H9 (cell line): ENCODE data around the gene ZNF213. TPM values are rescaled to one million over a fixed set of nuclear protein-coding genes. Genes with fewer than 3 reads are reported as not detected.

ENCODE experiments used
- DNase-seq: peaks from one replicate; pipeline ENCODE4 v3.0.0-alpha.2; 2017
- H2AFZ ChIP-seq: one replicate; pipeline ENCODE4 v1.6.1; 2013; ENCODE audit warnings: mild to moderate bottlenecking, low read length, control low read depth, moderate library complexity
- H2AK5ac ChIP-seq: 2 replicates; pipeline ENCODE4 v1.6.1; 2013; ENCODE audit warnings: low read length, control low read depth, mixed read lengths; ENCODE audit not compliant: insufficient read length
- H2BK120ac ChIP-seq: one replicate; pipeline ENCODE4 v1.6.1; 2013; ENCODE audit warnings: low read depth, mild to moderate bottlenecking, low read length, control low read depth, inconsistent platforms; ENCODE audit not compliant: poor library complexity, severe bottlenecking
- H2BK12ac ChIP-seq: 2 replicates; pipeline ENCODE4 v1.6.1; 2013; ENCODE audit warnings: low read length, control low read depth, mixed read lengths, low read depth; ENCODE audit not compliant: insufficient read length
- H2BK15ac ChIP-seq: 2 replicates; pipeline ENCODE4 v1.6.1; 2013; ENCODE audit warnings: low read depth, low read length, control low read depth
- H2BK20ac ChIP-seq: one replicate; pipeline ENCODE4 v1.6.1; 2013; ENCODE audit warnings: low read depth, mild to moderate bottlenecking, low read length, control low read depth, inconsistent platforms; ENCODE audit not compliant: poor library complexity, severe bottlenecking
- H2BK5ac ChIP-seq: 2 replicates; pipeline ENCODE4 v1.6.1; 2013; ENCODE audit warnings: low read length, control low read depth, mixed read lengths; ENCODE audit not compliant: insufficient read length
- H3K14ac ChIP-seq: 2 replicates; pipeline ENCODE4 v1.6.1; 2013; ENCODE audit warnings: low read length, control low read depth; ENCODE audit not compliant: insufficient read depth
- H3K18ac ChIP-seq: 2 replicates; pipeline ENCODE4 v1.6.1; 2013; ENCODE audit warnings: low read depth, mild to moderate bottlenecking, mixed read lengths, low read length, control low read depth; ENCODE audit not compliant: insufficient read length
- H3K23ac ChIP-seq: 2 replicates; pipeline ENCODE4 v1.6.1; 2013; ENCODE audit warnings: low read length, control low read depth, mixed read lengths, low read depth; ENCODE audit not compliant: insufficient read length
- H3K23me2 ChIP-seq: 2 replicates; pipeline ENCODE4 v1.6.1; 2013; ENCODE audit warnings: low read depth, mild to moderate bottlenecking, mixed read lengths, low read length, control low read depth; ENCODE audit not compliant: insufficient read length, poor library complexity, severe bottlenecking
- H3K27ac ChIP-seq: 2 replicates; pipeline ENCODE4 v1.5.1; 2013; ENCODE audit warnings: low read length, control low read depth, mixed read lengths, low read depth; ENCODE audit not compliant: insufficient read length
- H3K27me3 ChIP-seq: 2 replicates; pipeline ENCODE4 v1.6.1; 2013; ENCODE audit warnings: low read length, control low read depth, inconsistent platforms; ENCODE audit not compliant: insufficient read depth
- H3K4ac ChIP-seq: 2 replicates; pipeline ENCODE4 v1.6.1; 2013; ENCODE audit warnings: low read depth, mild to moderate bottlenecking, control low read depth, inconsistent platforms, low read length, moderate library complexity
- H3K4me1 ChIP-seq: 2 replicates; pipeline ENCODE4 v1.6.1; 2013; ENCODE audit warnings: low read length, control low read depth, inconsistent platforms; ENCODE audit not compliant: insufficient read depth
- H3K4me2 ChIP-seq: 2 replicates; pipeline ENCODE4 v1.6.1; 2013; ENCODE audit warnings: low read length, control low read depth, mixed read lengths; ENCODE audit not compliant: insufficient read length, insufficient read depth
- H3K56ac ChIP-seq: 2 replicates; pipeline ENCODE4 v1.6.1; 2013; ENCODE audit warnings: low read depth, mild to moderate bottlenecking, mixed read lengths, low read length, control low read depth; ENCODE audit not compliant: insufficient read length
- H3K79me1 ChIP-seq: 2 replicates; pipeline ENCODE4 v1.6.1; 2013; ENCODE audit warnings: low read depth, mild to moderate bottlenecking, moderate library complexity, low read length, control low read depth, inconsistent platforms; ENCODE audit not compliant: insufficient read depth, poor library complexity, severe bottlenecking
- H3K79me2 ChIP-seq: 2 replicates; pipeline ENCODE4 v1.6.1; 2013; ENCODE audit warnings: low read length, control low read depth, inconsistent platforms; ENCODE audit not compliant: insufficient read depth
- H3K9ac ChIP-seq: 2 replicates; pipeline ENCODE4 v1.6.1; 2013; ENCODE audit warnings: low read length, control low read depth, mixed read lengths; ENCODE audit not compliant: insufficient read length; ENCODE audit errors: extremely low read depth
- H3K9me3 ChIP-seq: one replicate; pipeline ENCODE4 v1.6.1; 2013; ENCODE audit warnings: low read depth, low read length, inconsistent platforms; ENCODE audit not compliant: control insufficient read depth
- H3T11ph ChIP-seq: one replicate; pipeline ENCODE4 v1.6.1; 2013; ENCODE audit warnings: mild to moderate bottlenecking, low read length, control low read depth, inconsistent platforms
- H4K20me1 ChIP-seq: one replicate; pipeline ENCODE4 v1.6.1; 2013; ENCODE audit not compliant: control insufficient read depth, insufficient read length, insufficient read depth
- H4K5ac ChIP-seq: 2 replicates; pipeline ENCODE4 v1.6.1; 2013; ENCODE audit warnings: low read depth, mild to moderate bottlenecking, mixed read lengths, low read length, control low read depth; ENCODE audit not compliant: insufficient read length
- H4K8ac ChIP-seq: replicated peaks from 2 replicates; pipeline ENCODE4 v1.6.1; 2013; ENCODE audit warnings: low read length, control low read depth, mixed read lengths, low read depth; ENCODE audit not compliant: insufficient read length
- H4K91ac ChIP-seq: 2 replicates; pipeline ENCODE4 v1.6.1; 2013; ENCODE audit warnings: low read depth, mild to moderate bottlenecking, moderate library complexity, mixed read lengths, low read length, control low read depth; ENCODE audit not compliant: insufficient read length
- H3K27ac Mint-ChIP-seq, 3 experiments: 2 replicates in 2 of 3; 3 replicates in 1 of 3; pipeline ENCODE4 v1.8.0; 2020 to 2021; ENCODE audit warnings: mixed read lengths in 3 of 3, mild to moderate bottlenecking in 1 of 3, moderate library complexity in 1 of 3
- H3K27me3 Mint-ChIP-seq: 2 replicates; pipeline ENCODE4 v1.8.0; 2021; ENCODE audit warnings: low read depth, mild to moderate bottlenecking, moderate library complexity, mixed read lengths
- H3K36me3 Mint-ChIP-seq, 3 experiments: 2 replicates in 2 of 3; 3 replicates in 1 of 3; pipeline ENCODE4 v1.8.0; 2020 to 2021; ENCODE audit warnings: low read depth in 3 of 3, mixed read lengths in 3 of 3; ENCODE audit not compliant: insufficient read depth in 1 of 3
- H3K4me1 Mint-ChIP-seq, 2 experiments: 2 replicates each; pipeline ENCODE4 v1.8.0; 2020; ENCODE audit warnings: mixed read lengths in 2 of 2
- H3K4me3 Mint-ChIP-seq, 2 experiments: 2 replicates in 1 of 2; 3 replicates in 1 of 2; pipeline ENCODE4 v1.8.0; 2020 to 2021; ENCODE audit warnings: mild to moderate bottlenecking in 2 of 2, mixed read lengths in 2 of 2, moderate library complexity in 1 of 2
- H3K9me3 Mint-ChIP-seq, 2 experiments: 2 replicates in 1 of 2; 3 replicates in 1 of 2; pipeline ENCODE4 v1.8.0; 2020; ENCODE audit warnings: mild to moderate bottlenecking in 2 of 2, mixed read lengths in 2 of 2, moderate library complexity in 1 of 2
- WGBS: extraction: QIAGEN DNeasy Blood & Tissue Kit; methylation state at CpG from one replicate; pipeline ENCODE4 v1.1.7; 2013; ENCODE audit warnings: missing lambda C conversion rate, low lambda C conversion rate, mixed read lengths; ENCODE audit not compliant: insufficient read length; ENCODE audit errors: extremely low coverage; 5-methylcytosine and 5-hydroxymethylcytosine counted together
- total RNA-seq: library from RNA; stranded (reverse); gene quantifications from 2 replicates; pipeline ENCODE4 v1.2.1, GENCODE V29; 2021
- TF ChIP-seq, protein P1 (sequence below): fragments of 200-600 bp; sonication (generic); conservative IDR thresholded peaks from 3 replicates; pipeline ENCODE4 v1.8.0; 2021; ENCODE audit warnings: antibody characterized with exemption, mild to moderate bottlenecking

ZNF213 gene
- total RNA-seq, 1 experiment from 2014 or later = 6.4 TPM

GRCh38 chr16:3122926-3123570 lies 11.8 kb upstream of the ZNF213 start:
- H3T11ph ChIP-seq = no peak overlapping the region
- Mint-ChIP-seq H3K4me3 (peak overlapping the region; percentile 85 to 92), H3K9me3 (no peaks in the 10 kb centered on the region), H3K27ac (peak overlapping the region in 1 of 3 experiments; percentile 96; a peak in 1 of 7 replicates), H3K36me3 (peaks cover 5 to 29% (median 24%) of the 10 kb centered on the region in 3 experiments), H3K4me1 (peaks cover 30 to 41% of the 10 kb centered on the region in 2 experiments), H3K27me3 (no peaks in the 10 kb centered on the region; the same call in 1 of the 2 replicates)
- no peak overlapping the region for H3K14ac ChIP-seq
- no peaks in the 10 kb centered on the region for H4K20me1 ChIP-seq
- no CpG with 5 or more reads among the region's 8 CpGs for WGBS
- H4K8ac ChIP-seq = no peak overlapping the region
- H2AFZ ChIP-seq = no peak overlapping the region
- no peaks in the 10 kb centered on the region for H3K79me2 ChIP-seq
- no peak overlapping the region for H2BK20ac ChIP-seq
- H2AK5ac ChIP-seq = no peak overlapping the region
- H2BK120ac ChIP-seq = no peak overlapping the region
- H3K4me2 ChIP-seq = no peak overlapping the region
- H3K9me3 ChIP-seq = no peaks in the 10 kb centered on the region
- no peak overlapping the region for H3K18ac ChIP-seq
- no peak for DNase-seq
- no peak overlapping the region for H2BK12ac ChIP-seq
- H3K4ac ChIP-seq = no peak overlapping the region
- H2BK15ac ChIP-seq = no peak overlapping the region
- H3K4me1 ChIP-seq = peaks cover 3% of the 10 kb centered on the region; the same call in 1 of the 2 replicates
- H4K91ac ChIP-seq = no peak overlapping the region
- no peaks in the 10 kb centered on the region for H3K79me1 ChIP-seq
- H3K27me3 ChIP-seq = no peaks in the 10 kb centered on the region
- no peak overlapping the region for H3K27ac ChIP-seq
- H3K23ac ChIP-seq = no peak overlapping the region
- no peak overlapping the region for H3K56ac ChIP-seq
- H2BK5ac ChIP-seq = no peak overlapping the region
- TF ChIP-seq, protein P1, sequence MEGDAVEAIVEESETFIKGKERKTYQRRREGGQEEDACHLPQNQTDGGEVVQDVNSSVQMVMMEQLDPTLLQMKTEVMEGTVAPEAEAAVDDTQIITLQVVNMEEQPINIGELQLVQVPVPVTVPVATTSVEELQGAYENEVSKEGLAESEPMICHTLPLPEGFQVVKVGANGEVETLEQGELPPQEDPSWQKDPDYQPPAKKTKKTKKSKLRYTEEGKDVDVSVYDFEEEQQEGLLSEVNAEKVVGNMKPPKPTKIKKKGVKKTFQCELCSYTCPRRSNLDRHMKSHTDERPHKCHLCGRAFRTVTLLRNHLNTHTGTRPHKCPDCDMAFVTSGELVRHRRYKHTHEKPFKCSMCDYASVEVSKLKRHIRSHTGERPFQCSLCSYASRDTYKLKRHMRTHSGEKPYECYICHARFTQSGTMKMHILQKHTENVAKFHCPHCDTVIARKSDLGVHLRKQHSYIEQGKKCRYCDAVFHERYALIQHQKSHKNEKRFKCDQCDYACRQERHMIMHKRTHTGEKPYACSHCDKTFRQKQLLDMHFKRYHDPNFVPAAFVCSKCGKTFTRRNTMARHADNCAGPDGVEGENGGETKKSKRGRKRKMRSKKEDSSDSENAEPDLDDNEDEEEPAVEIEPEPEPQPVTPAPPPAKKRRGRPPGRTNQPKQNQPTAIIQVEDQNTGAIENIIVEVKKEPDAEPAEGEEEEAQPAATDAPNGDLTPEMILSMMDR = no peak
- H4K5ac ChIP-seq = no peak overlapping the region
- no peak overlapping the region for H3K9ac ChIP-seq
- peaks cover 13% of the 10 kb centered on the region for H3K23me2 ChIP-seq
